ENCODE data around the gene P2RX1.

- TF ChIP-seq CTCF (IDR thresholded peaks at IDR 0.05) (no peak), POLR2A (IDR thresholded peaks at IDR 0.05) (no peak)
These were observed 10.8 kb upstream of the P2RX1 start for GRCh38 chr17:3926860-3927627.
